D721Med (cell line): Measurements from ENCODE around the gene CDH13.

Experiments used
- DNase-seq: peaks from one replicate; pipeline ENCODE4 v3.0.0; 2011; ENCODE audit warnings: low spot score; ENCODE audit not compliant: insufficient read length
- FAIRE-seq: peaks from 2 replicates; lab custom pipeline; 2011; peaks lifted over from hg19 to GRCh38; lab: Jason Lieb, UNC
- CTCF ChIP-seq: IDR thresholded peaks from 2 replicates; pipeline ENCODE4 v1.5.1; 2012; ENCODE audit warnings: mild to moderate bottlenecking, control low read depth; ENCODE audit not compliant: insufficient read depth; ENCODE audit errors: missing control alignments

Gene CDH13

GRCh38 chr16:83810901-83811300 lies 1184.1 kb downstream of the CDH13 start:
- no peak for DNase-seq
- TF ChIP-seq CTCF = no peak
- no peak for FAIRE-seq

- TF ChIP-seq CTCF = no peak
- DNase-seq (no peak), FAIRE-seq (no peak)
Measured at GRCh38 chr16:83813823-83814658, 1187.3 kb downstream of the CDH13 start.

GRCh38 chr16:83814659-83814985 lies 1187.9 kb downstream of the CDH13 start:
- FAIRE-seq (no peak), DNase-seq (no peak)
- TF ChIP-seq CTCF = no peak

GRCh38 chr16:83817022-83817421 lies 1190.3 kb downstream of the CDH13 start:
- no peak for TF ChIP-seq CTCF
- DNase-seq (no peak), FAIRE-seq (no peak)

GRCh38 chr16:83818276-83818675 lies 1191.5 kb downstream of the CDH13 start:
- DNase-seq (no peak), FAIRE-seq (no peak)
- TF ChIP-seq CTCF = no peak

- DNase-seq (no peak), FAIRE-seq (no peak)
- no peak for TF ChIP-seq CTCF
Measured at GRCh38 chr16:83819361-83819760, 1192.6 kb downstream of the CDH13 start.
